GM10248 (cell line): ENCODE data around the gene TRIML1.

ENCODE experiments used
- CTCF ChIA-PET: fragments of 300-600 bp; sonication (Branson Sonifier 250); formaldehyde crosslinking; extraction: SDS; loops from one replicate; lab custom pipeline; 2021; ENCODE audit warnings: antibody characterized with exemption; lab: Yijun Ruan, JAX
- POLR2A ChIA-PET: fragments of 350-650 bp; sonication (Branson Sonifier 250); formaldehyde crosslinking; extraction: SDS; loops from one replicate; lab custom pipeline; 2020; ENCODE audit warnings: antibody characterized with exemption; lab: Yijun Ruan, JAX
- DNase-seq: peaks from one replicate; pipeline ENCODE4 v3.0.0; 2012; ENCODE audit errors: extremely low spot score
- TF ChIP-seq, protein P1 (sequence below): IDR thresholded peaks from 2 replicates; pipeline ENCODE4 v1.5.1; 2012; ENCODE audit warnings: mild to moderate bottlenecking, low read depth; ENCODE audit errors: extremely low read depth, missing control alignments, control extremely low read depth

Gene TRIML1

DNA sequence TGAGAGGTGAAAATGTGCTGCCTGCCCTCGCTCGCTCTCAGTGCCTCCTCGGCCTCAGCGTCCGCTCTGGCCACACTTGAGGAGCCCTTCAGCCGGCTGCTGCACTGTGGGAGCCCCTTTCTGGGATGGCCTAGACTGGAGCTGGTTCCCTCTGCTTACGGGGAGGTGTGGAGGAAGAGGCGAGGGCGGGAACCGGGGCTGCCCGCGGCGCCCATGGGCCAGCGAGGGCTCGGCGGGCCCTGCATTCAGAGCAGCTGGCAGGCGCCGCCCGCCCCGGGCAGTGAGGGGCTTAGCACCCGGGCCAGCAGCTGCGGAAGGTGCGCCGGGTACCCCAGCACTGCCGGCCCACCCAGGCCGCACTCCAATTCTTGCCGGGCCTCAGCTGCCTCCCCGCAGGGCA is 39.6 kb downstream of the TRIML1 start:
- POLR2A ChIA-PET = no interaction called here
- no peak for DNase-seq
- CTCF ChIA-PET = no interaction called here
- TF ChIP-seq, protein P1, sequence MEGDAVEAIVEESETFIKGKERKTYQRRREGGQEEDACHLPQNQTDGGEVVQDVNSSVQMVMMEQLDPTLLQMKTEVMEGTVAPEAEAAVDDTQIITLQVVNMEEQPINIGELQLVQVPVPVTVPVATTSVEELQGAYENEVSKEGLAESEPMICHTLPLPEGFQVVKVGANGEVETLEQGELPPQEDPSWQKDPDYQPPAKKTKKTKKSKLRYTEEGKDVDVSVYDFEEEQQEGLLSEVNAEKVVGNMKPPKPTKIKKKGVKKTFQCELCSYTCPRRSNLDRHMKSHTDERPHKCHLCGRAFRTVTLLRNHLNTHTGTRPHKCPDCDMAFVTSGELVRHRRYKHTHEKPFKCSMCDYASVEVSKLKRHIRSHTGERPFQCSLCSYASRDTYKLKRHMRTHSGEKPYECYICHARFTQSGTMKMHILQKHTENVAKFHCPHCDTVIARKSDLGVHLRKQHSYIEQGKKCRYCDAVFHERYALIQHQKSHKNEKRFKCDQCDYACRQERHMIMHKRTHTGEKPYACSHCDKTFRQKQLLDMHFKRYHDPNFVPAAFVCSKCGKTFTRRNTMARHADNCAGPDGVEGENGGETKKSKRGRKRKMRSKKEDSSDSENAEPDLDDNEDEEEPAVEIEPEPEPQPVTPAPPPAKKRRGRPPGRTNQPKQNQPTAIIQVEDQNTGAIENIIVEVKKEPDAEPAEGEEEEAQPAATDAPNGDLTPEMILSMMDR = no peak

DNA sequence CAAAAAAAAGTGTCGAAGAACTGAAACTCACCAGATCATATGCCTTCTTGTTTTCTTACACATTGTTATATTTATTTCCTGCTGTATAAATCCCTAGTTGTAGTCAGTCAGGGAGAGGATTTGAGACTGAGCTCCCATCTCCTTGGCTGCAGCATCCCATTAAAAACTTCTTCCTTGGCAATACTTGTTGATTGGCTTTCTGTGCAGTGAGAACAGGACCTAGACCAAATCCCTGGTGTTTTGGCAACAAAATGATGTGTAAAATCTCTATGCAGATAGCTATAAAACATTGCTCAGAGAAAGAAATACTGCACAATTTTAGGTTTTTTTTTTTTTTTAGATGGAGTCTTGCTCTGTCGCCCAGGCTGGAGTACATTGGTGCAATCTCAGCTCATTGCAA is 47.9 kb downstream of the TRIML1 start:
- TF ChIP-seq, protein P1 = no peak
- DNase-seq = no peak
- ChIA-PET POLR2A (no interaction called here), CTCF (interaction anchor here (1.6 kb wide), 1 partner anchor 9 kb away, joined by 3 read pairs; no protein-coding TSS in a partner anchor)

DNA sequence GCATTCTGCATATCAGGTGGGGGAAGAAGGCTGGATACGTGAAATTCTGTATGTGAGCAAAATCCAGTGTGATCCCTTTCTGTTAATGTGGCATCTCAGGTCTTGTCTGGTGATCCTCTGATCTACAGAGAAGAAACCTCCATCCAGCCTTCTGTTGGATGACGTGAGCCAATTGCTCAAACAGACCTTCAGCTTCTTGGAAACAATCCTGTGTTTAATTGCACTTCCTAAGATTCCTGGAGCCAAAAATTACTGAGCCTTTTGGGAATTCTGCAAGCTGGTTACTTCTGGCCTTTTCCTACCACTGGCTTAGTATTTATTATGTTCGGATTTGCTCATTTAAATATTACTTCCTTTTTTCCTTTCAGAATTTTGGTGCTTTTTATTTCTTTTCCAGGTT is 51.2 kb downstream of the TRIML1 start:
- CTCF ChIA-PET = no interaction called here
- DNase-seq = no peak
- POLR2A ChIA-PET = no interaction called here
- TF ChIP-seq, protein P1 = no peak

DNA sequence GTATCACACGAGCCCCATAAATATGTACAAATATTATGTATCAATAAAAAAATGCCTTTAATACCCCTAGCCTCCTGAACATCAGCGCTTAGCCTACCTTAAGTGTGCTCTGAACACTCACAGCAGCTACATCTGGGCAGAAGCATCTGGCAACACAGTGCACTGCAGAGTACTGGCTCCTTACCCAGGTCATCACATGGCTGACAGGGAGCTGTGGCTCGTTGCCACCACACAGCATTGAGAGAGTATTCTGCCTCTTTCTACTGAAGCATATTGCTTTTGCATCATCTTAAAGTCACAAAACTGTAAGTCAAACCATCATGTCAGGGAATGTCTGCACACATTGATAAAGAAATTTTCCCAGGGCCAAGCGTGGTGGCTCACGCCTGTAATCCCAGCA is 55.2 kb downstream of the TRIML1 start:
- POLR2A ChIA-PET = no interaction called here

DNA sequence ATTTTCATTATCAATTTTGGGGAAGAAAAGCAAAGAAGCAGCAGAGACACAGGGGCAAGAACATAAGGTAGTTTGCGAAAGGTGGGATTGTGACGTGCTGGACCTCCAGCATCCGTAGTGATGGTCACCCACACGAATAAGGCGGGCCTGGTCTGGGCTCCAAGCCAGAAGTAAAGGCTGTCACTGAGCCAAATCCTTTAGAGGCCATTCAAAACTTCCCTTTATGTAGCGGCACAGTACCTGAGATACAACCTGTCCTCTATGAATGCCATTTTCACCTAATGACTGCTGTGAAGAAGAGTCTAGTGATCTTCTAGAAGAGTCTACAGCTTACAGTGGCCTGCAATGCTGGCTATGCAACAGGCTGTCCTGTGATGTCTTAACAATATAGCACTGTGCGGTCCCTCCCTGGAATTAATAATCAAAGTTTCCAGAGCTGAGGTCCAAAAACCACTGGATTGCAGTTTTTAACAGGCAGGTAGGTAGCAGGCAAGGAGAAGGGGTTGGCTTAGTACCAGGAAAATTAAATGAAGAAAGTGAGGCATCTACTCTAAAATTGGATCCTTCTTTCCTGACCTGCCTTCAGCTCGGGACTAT is 56.2 kb downstream of the TRIML1 start:
- POLR2A ChIA-PET = no interaction called here
- no peak for DNase-seq
- CTCF ChIA-PET = no interaction called here
- TF ChIP-seq, protein P1 = no peak

More for the DNA sequence above, 55.2 kb downstream of the TRIML1 start:
- CTCF ChIA-PET = no interaction called here
- no peak for DNase-seq
- TF ChIP-seq, protein P1 = no peak

DNA sequence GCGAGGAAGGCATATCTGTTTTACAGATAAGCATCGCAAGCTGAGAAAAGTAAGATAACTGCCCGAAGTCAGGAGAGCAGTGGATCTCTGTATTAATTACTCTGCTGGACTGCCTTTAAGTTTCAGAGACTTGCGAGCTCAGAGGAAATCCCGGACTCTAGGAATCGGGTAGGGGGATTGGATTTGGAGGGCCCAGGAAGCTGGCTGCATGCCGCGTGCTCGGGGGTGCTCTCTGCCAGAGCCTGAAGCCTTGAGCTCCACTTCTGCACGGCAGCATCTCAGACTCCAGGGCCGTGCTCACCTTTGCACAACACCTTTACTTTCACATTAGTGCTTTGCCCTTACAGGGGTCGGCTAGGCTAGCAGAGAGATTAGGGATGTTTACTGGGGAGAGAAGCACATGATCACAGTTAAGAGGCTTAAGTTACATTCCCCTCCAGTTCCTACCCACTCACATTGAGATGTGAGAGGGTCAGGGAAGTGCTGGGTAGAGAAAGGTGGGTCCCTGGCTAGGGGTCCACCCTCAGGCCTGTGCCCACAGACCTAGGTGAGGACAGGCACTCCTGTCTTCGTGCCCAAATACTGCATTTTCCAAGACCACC is 57.0 kb downstream of the TRIML1 start:
- CTCF ChIA-PET = no interaction called here

More for the DNA sequence above, 57.0 kb downstream of the TRIML1 start:
- TF ChIP-seq, protein P1 = no peak
- POLR2A ChIA-PET = no interaction called here
- DNase-seq = no peak
